ENCODE measurements around the gene DYNLL2. TPM values are rescaled to one million over a fixed set of nuclear protein-coding genes. Genes with fewer than 3 reads are reported as not detected.

Gene DYNLL2
- total RNA-seq, 1 experiment from 2014 or later = 38.7 TPM

DNA sequence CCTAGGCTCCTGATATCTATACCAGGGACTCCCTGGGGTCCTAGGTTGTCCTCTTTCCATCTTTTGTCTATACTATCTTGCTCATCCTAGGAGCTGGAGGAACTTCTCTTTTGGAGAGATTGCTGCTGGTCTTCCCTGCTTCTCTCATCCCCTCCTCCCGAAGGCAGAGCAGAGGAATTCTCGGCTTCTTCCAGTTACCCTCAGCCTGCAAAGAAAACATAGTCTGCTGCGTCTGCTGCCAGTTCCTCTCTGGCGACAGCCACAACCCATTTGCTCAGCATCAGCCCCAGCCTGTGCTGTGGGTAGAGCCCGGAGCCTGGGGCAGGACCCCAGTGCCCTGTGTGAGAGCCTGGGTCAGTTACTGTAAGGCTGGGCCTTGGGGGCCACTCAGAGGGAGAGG, 21.5 kb upstream of the DYNLL2 start:
- peaks cover 6 to 20% of the 10 kb centered on the region in 2 experiments; a peak in 3 of 4 replicates for H3K4me1 Mint-ChIP-seq
- H3K36me3 Mint-ChIP-seq (ENCODE audit: insufficient read depth in 1 of 3, low read depth in 3 of 3) = no peaks in the 10 kb centered on the region
- Histone ChIP-seq H2BK120ac (ENCODE audit: low read depth, low read length, poor library complexity, severe bottlenecking) (no peak overlapping the region), H3K4ac (ENCODE audit: low read depth, low read length) (no peak overlapping the region), H3K23me2 (ENCODE audit: insufficient read length, low read depth, low read length, poor library complexity, severe bottlenecking) (no peaks in the 10 kb centered on the region), H3K4me1 (ENCODE audit: insufficient read depth, low read length) (no peaks in the 10 kb centered on the region; the same call in 1 of the 2 replicates), H3K14ac (ENCODE audit: insufficient read depth, low read length) (no peak overlapping the region), H2AFZ (ENCODE audit: low read length) (no peak overlapping the region), H2BK15ac (ENCODE audit: low read depth, low read length) (no peak overlapping the region), H3K56ac (ENCODE audit: insufficient read length, low read depth, low read length) (no peak overlapping the region), H4K5ac (ENCODE audit: insufficient read length, low read depth, low read length) (no peak overlapping the region), H4K8ac (replicated peaks; ENCODE audit: insufficient read length, low read depth, low read length) (no peak overlapping the region), H3K27ac (ENCODE audit: insufficient read length, low read depth, low read length) (no peak overlapping the region), H3K27me3 (ENCODE audit: insufficient read depth, low read length) (no peaks in the 10 kb centered on the region), H2BK5ac (ENCODE audit: insufficient read length, low read length) (no peak overlapping the region), H3K79me2 (ENCODE audit: insufficient read depth, low read length) (no peaks in the 10 kb centered on the region), H2BK12ac (ENCODE audit: insufficient read length, low read depth, low read length) (no peak overlapping the region), H2BK20ac (ENCODE audit: low read depth, low read length, poor library complexity, severe bottlenecking) (no peak overlapping the region), H3K9ac (ENCODE audit: extremely low read depth, insufficient read length, low read length) (no peak overlapping the region), H2AK5ac (ENCODE audit: insufficient read length, low read length) (no peak overlapping the region), H3K9me3 (ENCODE audit: control insufficient read depth, low read depth, low read length) (no peaks in the 10 kb centered on the region), H3K79me1 (ENCODE audit: insufficient read depth, low read depth, low read length, poor library complexity, severe bottlenecking) (no peaks in the 10 kb centered on the region), H3K23ac (ENCODE audit: insufficient read length, low read depth, low read length) (no peak overlapping the region), H4K20me1 (ENCODE audit: control insufficient read depth, insufficient read depth, insufficient read length) (no peaks in the 10 kb centered on the region), H3K18ac (ENCODE audit: insufficient read length, low read depth, low read length) (no peak overlapping the region), H3T11ph (ENCODE audit: low read length) (no peak overlapping the region), H3K4me2 (ENCODE audit: insufficient read depth, insufficient read length, low read length) (no peak overlapping the region), H4K91ac (ENCODE audit: insufficient read length, low read depth, low read length) (no peak overlapping the region)
- WGBS (ENCODE audit: extremely low coverage, insufficient read length, low lambda C conversion rate) = no CpG with 5 or more reads among the region's 5 CpGs
- H3K27me3 Mint-ChIP-seq (ENCODE audit: low read depth) = peaks cover 20% of the 10 kb centered on the region
- TF ChIP-seq, protein P1, sequence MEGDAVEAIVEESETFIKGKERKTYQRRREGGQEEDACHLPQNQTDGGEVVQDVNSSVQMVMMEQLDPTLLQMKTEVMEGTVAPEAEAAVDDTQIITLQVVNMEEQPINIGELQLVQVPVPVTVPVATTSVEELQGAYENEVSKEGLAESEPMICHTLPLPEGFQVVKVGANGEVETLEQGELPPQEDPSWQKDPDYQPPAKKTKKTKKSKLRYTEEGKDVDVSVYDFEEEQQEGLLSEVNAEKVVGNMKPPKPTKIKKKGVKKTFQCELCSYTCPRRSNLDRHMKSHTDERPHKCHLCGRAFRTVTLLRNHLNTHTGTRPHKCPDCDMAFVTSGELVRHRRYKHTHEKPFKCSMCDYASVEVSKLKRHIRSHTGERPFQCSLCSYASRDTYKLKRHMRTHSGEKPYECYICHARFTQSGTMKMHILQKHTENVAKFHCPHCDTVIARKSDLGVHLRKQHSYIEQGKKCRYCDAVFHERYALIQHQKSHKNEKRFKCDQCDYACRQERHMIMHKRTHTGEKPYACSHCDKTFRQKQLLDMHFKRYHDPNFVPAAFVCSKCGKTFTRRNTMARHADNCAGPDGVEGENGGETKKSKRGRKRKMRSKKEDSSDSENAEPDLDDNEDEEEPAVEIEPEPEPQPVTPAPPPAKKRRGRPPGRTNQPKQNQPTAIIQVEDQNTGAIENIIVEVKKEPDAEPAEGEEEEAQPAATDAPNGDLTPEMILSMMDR (conservative IDR thresholded peaks at IDR 0.05) = no peak
- DNase-seq = no peak
- H3K4me3 Mint-ChIP-seq = no peak overlapping the region
- no peaks in the 10 kb centered on the region for H3K9me3 Mint-ChIP-seq
- no peak overlapping the region for H3K27ac Mint-ChIP-seq

Data from H9 (cell line).